Kidney (tissue), 14 donors: Measurements from ENCODE around the gene TMC6. TPM values are rescaled to one million over a fixed set of nuclear protein-coding genes. Genes with fewer than 3 reads are reported as not detected.

Source experiments
- DNase-seq, 5 donors: peaks; one replicate each; pipeline ENCODE4 v3.0.0-alpha.2; 2013 to 2020
- FAIRE-seq: peaks from 2 replicates; lab custom pipeline; 2012; peaks lifted over from hg19 to GRCh38; lab: Jason Lieb, UNC
- H3K27ac ChIP-seq, 2 donors: one replicate each; pipeline ENCODE4 v1.7.0; 2013; ENCODE audit warnings: low read depth in 2 of 2, low read length in 2 of 2, inconsistent platforms in 1 of 2
- H3K27me3 ChIP-seq: one replicate; pipeline ENCODE4 v1.7.1; 2013; ENCODE audit warnings: low read length, inconsistent platforms; ENCODE audit not compliant: control insufficient read depth, insufficient read depth
- H3K36me3 ChIP-seq, 3 donors: one replicate each; pipeline versions ENCODE4 v1.7.0 to v1.7.1; 2013; ENCODE audit warnings: low read length in 3 of 3, control low read depth in 1 of 3, inconsistent platforms in 1 of 3; ENCODE audit not compliant: insufficient read depth in 3 of 3, control insufficient read depth in 2 of 3
- H3K4me1 ChIP-seq, 3 donors: one replicate each; pipeline versions ENCODE4 v1.7.0 to v1.7.1; 2013; ENCODE audit warnings: low read length in 3 of 3, inconsistent platforms in 1 of 3, low read depth in 1 of 3; ENCODE audit not compliant: control insufficient read depth in 2 of 3, insufficient read depth in 2 of 3
- H3K4me3 ChIP-seq, 3 donors: one replicate each; pipeline versions ENCODE4 v1.7.0 to v1.8.1; 2013; ENCODE audit warnings: low read length in 3 of 3, control low read depth in 1 of 3, inconsistent platforms in 1 of 3
- H3K9ac ChIP-seq, 3 donors: one replicate each; pipeline versions ENCODE4 v1.7.0 to v1.7.1; 2013; ENCODE audit warnings: low read length in 3 of 3, control low read depth in 1 of 3, inconsistent platforms in 1 of 3
- H3K9me3 ChIP-seq, 3 donors: one replicate each; pipeline versions ENCODE4 v1.7.0 to v1.7.1; 2013; ENCODE audit warnings: low read length in 3 of 3, control low read depth in 1 of 3, inconsistent platforms in 1 of 3; ENCODE audit not compliant: control insufficient read depth in 2 of 3, insufficient read depth in 1 of 3
- intact Hi-C: fragments of 100-400 bp; cut with DNase I; formaldehyde crosslinking; loops from one replicate; pipeline ENCODE4 v1.11.1; 2022
- polyA plus RNA-seq: library from polyadenylated mRNA; stranded (reverse); fragments of 350-450 nt; fragmentation: Illumina TruSeq; extraction: RNeasy Lipid Tissue Mini Kit (QIAGEN cat#74804); gene quantifications from one replicate; pipeline ENCODE4 v1.2.3, GENCODE V29; 2014; ENCODE audit warnings: low read depth, low replicate concordance; ENCODE audit not compliant: insufficient read depth
- total RNA-seq: library from RNA; stranded (reverse); fragmentation: NEBNext Ultra II Directional; extraction: Animal tissue kit (Norgen Biotek cat#: 25700); gene quantifications from one replicate; pipeline ENCODE4 v1.2.1, GENCODE V29; 2021
- TF ChIP-seq, protein P1 (sequence below): IDR thresholded peaks from 3 replicates; pipeline ENCODE4 v1.5.1; 2012; ENCODE audit warnings: mild to moderate bottlenecking, moderate library complexity, borderline replicate concordance; ENCODE audit not compliant: insufficient read depth; ENCODE audit errors: extremely low read depth
- donor health status: control.
- donor health status: control.
- donor health status: control.
- donor health status: control.
- donor health status: control.
- donor health status: DM: yes; HTN: yes; CAD: no.
- donor health status: Normal renal cell carcinoma (clear cell type).

Gene TMC6
- total and polyA plus RNA-seq, 2 donors from 2014 or later: 15.0 to 115 TPM

DNA sequence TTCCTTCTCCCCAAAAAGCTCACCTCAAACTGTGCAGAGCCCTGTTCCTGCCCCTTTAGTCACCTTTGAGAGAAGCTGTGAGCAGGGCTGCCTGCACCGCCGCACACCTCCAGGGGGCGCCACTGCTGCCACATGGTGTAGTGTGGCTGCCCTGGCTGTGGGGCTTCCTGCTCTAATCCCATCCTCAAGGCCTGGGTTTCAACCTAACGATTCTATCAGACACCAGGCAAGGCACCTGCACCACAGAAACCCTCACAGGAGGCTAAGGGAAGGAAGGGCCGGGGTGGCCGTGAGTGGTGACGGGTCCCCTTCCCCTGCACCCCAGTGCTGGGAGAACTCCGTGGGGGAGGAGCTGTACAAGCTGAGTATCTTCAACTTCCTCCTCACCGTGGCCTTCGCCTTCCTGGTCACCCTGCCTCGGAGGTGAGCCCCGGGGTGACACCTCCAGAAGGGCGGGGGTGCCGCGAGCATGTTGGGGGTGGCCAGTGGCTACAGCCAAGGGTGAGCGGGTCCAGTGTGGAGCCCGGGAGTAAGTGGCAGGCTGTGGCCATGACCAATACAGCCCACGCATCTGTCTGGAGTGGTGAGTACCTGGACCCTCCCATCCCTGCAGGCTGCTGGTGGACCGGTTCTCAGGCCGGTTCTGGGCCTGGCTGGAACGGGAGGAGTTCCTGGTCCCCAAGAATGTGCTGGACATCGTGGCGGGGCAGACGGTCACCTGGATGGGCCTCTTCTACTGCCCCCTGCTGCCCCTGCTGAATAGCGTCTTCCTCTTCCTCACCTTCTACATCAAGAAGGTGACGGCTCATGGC lies 9.0 kb upstream of the TMC6 start:
- Histone ChIP-seq H3K4me1 (peaks cover 0 to 8% (median 5%) of the 10 kb centered on the region in 3 donors), H3K27me3 (no peaks in the 10 kb centered on the region), H3K27ac (no peak overlapping the region), H3K36me3 (no peaks in the 10 kb centered on the region), H3K9me3 (no peaks in the 10 kb centered on the region), H3K4me3 (no peak overlapping the region), H3K9ac (no peak overlapping the region)
- FAIRE-seq (no peak), DNase-seq (peak in 1 of 5 donors; percentile 56)
- TF ChIP-seq, protein P1, sequence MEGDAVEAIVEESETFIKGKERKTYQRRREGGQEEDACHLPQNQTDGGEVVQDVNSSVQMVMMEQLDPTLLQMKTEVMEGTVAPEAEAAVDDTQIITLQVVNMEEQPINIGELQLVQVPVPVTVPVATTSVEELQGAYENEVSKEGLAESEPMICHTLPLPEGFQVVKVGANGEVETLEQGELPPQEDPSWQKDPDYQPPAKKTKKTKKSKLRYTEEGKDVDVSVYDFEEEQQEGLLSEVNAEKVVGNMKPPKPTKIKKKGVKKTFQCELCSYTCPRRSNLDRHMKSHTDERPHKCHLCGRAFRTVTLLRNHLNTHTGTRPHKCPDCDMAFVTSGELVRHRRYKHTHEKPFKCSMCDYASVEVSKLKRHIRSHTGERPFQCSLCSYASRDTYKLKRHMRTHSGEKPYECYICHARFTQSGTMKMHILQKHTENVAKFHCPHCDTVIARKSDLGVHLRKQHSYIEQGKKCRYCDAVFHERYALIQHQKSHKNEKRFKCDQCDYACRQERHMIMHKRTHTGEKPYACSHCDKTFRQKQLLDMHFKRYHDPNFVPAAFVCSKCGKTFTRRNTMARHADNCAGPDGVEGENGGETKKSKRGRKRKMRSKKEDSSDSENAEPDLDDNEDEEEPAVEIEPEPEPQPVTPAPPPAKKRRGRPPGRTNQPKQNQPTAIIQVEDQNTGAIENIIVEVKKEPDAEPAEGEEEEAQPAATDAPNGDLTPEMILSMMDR: peak; percentile 8
- intact Hi-C loops: no loop called here

DNA sequence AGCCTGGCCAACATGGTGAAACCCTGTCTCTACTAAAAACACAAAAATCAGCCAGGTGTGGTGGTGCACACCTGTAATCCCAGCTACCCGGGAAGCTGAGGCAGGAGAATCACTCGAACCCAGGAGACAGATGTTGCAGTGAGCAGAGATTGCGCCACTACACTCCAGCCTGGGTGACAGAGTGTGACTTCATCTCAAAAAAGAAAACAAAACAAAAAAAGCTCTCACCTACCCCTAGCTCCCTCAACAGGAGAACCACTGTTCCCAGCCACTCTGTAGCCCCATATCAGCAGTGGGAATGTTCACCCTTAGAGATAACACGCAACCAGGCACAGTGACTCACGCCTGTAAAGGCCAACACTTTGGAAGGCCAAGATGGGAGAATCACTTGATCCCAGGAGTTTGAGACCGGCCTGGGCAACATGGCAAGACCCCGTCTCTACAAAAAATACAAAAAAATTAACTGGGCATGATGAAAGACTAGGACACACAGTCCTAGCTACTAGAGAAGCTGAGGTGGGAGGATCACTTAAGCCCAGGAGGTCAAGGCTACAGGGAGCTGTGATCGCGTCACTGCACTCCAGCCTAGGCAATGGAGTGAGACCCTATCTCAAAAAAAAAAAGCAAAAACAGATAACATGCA lies 7.4 kb upstream of the TMC6 start:
- H3K9me3 ChIP-seq: no peaks in the 10 kb centered on the region
- no peak for DNase-seq
- no peak overlapping the region for H3K9ac ChIP-seq
- H3K36me3 ChIP-seq: no peaks in the 10 kb centered on the region
- no peaks in the 10 kb centered on the region for H3K27me3 ChIP-seq
- FAIRE-seq: no peak
- peaks cover 0 to 2% (median 0%) of the 10 kb centered on the region in 3 donors for H3K4me1 ChIP-seq
- TF ChIP-seq, protein P1: no peak
- H3K27ac ChIP-seq: no peak overlapping the region
- intact Hi-C loops: no loop called here
- H3K4me3 ChIP-seq: no peak overlapping the region

DNA sequence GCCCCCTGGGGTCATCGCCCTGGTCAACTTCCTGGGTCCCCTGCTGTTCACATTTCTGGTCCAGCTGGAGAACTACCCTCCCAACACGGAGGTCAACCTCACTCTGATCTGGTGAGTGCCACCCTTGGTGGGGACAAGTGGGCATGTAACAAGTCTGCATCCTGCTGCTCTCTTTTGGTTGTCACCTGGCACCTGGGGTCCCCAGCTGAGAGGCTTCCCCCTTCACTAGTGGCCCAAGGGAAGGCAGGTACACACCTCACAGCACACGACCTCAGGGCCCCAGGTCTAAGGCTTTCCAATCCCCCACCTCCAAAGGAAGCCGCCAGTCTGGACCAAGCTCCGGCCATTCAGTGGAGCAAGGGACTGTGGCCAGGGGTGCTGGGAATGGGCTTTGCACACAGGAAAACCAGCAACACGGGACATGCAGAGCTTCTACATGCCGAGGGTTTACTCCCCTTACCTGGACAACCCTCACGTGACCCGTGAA lies 6.4 kb upstream of the TMC6 start:
- TF ChIP-seq, protein P1: no peak
- Histone ChIP-seq H3K9ac (no peak overlapping the region), H3K4me3 (no peak overlapping the region), H3K9me3 (no peaks in the 10 kb centered on the region), H3K4me1 (peaks cover 0 to 7% (median 0%) of the 10 kb centered on the region in 3 donors), H3K27me3 (no peaks in the 10 kb centered on the region), H3K27ac (no peak overlapping the region), H3K36me3 (no peaks in the 10 kb centered on the region)
- DNase-seq (no peak), FAIRE-seq (no peak)
- intact Hi-C loops: no loop called here
